Neural progenitor cell (in vitro differentiated cells): ENCODE data around the gene RASA2. TPM values are rescaled to one million over a fixed set of nuclear protein-coding genes. Genes with fewer than 3 reads are reported as not detected.

Experiments used
- DNase-seq: peaks from one replicate; pipeline ENCODE4 v3.0.0-alpha.2; 2016; ENCODE audit warnings: low spot score
- H2AFZ ChIP-seq: fragments of 200-600 bp; sonication (generic); replicated peaks from 2 replicates; pipeline ENCODE4 v1.6.1; 2016; ENCODE audit warnings: antibody characterized with exemption
- H3F3A ChIP-seq: fragments of 200-600 bp; sonication (generic); 2 replicates; pipeline ENCODE4 v1.6.1; 2016; ENCODE audit warnings: antibody characterized with exemption, low read depth
- H3K27ac ChIP-seq: fragments of 200-600 bp; sonication (generic); 2 replicates; pipeline ENCODE4 v1.5.1; 2016; ENCODE audit warnings: mild to moderate bottlenecking
- H3K27me3 ChIP-seq: fragments of 200-600 bp; sonication (generic); 2 replicates; pipeline ENCODE4 v1.6.1; 2016; ENCODE audit warnings: mild to moderate bottlenecking, moderate library complexity
- H3K36me3 ChIP-seq: fragments of 200-600 bp; sonication (generic); 2 replicates; pipeline ENCODE4 v1.5.1; 2016
- H3K4me1 ChIP-seq: fragments of 200-600 bp; sonication (generic); 2 replicates; pipeline ENCODE4 v1.6.1; 2016; ENCODE audit warnings: mixed run types
- H3K4me2 ChIP-seq: fragments of 200-600 bp; sonication (generic); 2 replicates; pipeline ENCODE4 v1.6.1; 2016
- H3K4me3 ChIP-seq: fragments of 200-600 bp; sonication (generic); 2 replicates; pipeline ENCODE4 v1.5.1; 2016
- H3K79me2 ChIP-seq: fragments of 200-600 bp; sonication (generic); 2 replicates; pipeline ENCODE4 v1.6.1; 2016; ENCODE audit warnings: low read depth
- H3K9ac ChIP-seq: fragments of 200-600 bp; sonication (generic); 2 replicates; pipeline ENCODE4 v1.6.1; 2016
- H3K9me3 ChIP-seq: fragments of 200-600 bp; sonication (generic); 2 replicates; pipeline ENCODE4 v1.5.1; 2016; ENCODE audit warnings: low read depth
- H4K20me1 ChIP-seq: fragments of 200-600 bp; sonication (generic); 2 replicates; pipeline ENCODE4 v1.6.1; 2016; ENCODE audit warnings: low read depth
- H3K27ac Mint-ChIP-seq: 3 replicates; pipeline ENCODE4 v1.8.0; 2021; ENCODE audit warnings: mixed read lengths
- H3K27me3 Mint-ChIP-seq: 2 replicates; pipeline ENCODE4 v1.8.0; 2022; ENCODE audit warnings: low read depth, mild to moderate bottlenecking, inconsistent platforms, moderate library complexity, mixed read lengths; ENCODE audit not compliant: insufficient read depth
- H3K36me3 Mint-ChIP-seq: 3 replicates; pipeline ENCODE4 v1.8.0; 2021; ENCODE audit warnings: mixed read lengths
- H3K4me1 Mint-ChIP-seq: 3 replicates; pipeline ENCODE4 v1.8.0; 2021; ENCODE audit warnings: mixed read lengths
- H3K4me3 Mint-ChIP-seq: 3 replicates; pipeline ENCODE4 v1.8.0; 2021; ENCODE audit warnings: mild to moderate bottlenecking, moderate library complexity, mixed read lengths
- H3K9me3 Mint-ChIP-seq: 3 replicates; pipeline ENCODE4 v1.8.0; 2020; ENCODE audit warnings: mixed read lengths
- CTCF ChIP-seq: fragments of 200-600 bp; sonication (generic); IDR thresholded peaks from 2 replicates; pipeline ENCODE4 v1.5.1; 2017; ENCODE audit warnings: antibody characterized with exemption, mild to moderate bottlenecking
- EZH2 ChIP-seq: fragments of 200-600 bp; sonication (generic); IDR thresholded peaks from 2 replicates; pipeline ENCODE4 v1.6.1; 2017; ENCODE audit warnings: antibody characterized with exemption, mild to moderate bottlenecking, moderate library complexity
- EZH2phosphoT487 ChIP-seq: fragments of 200-600 bp; sonication (generic); IDR thresholded peaks from 2 replicates; pipeline ENCODE4 v1.6.1; 2017; ENCODE audit warnings: antibody characterized with exemption
- total RNA-seq: library from RNA; depleted of rRNA; stranded (reverse); fragments of >200 nt; gene quantifications from 2 replicates; pipeline ENCODE4 v1.2.3, GENCODE V29; 2015; ENCODE audit warnings: low replicate concordance

Gene RASA2
- total RNA-seq, 1 donor from 2014 or later: 48.4 TPM

DNA sequence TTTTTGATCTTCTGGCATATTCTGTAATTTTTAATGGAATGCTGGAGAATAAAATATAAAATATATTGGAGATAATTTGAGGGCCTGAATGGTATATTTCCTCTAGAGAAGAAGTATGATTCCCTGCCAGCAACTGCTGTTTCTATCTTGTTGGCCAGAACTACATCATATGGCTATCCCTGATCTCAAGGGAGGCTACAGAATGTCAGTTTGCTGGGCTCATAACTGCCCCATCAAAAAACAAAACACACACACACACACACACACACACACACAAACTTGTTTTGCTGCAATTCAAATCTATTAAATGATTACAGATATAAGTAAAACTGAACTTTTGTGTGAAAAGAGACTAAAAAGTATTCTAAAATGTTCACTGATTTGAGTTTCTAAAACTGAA, 51.0 kb downstream of the RASA2 start:
- Histone ChIP-seq H4K20me1 (no peaks in the 10 kb centered on the region), H2AFZ (no peak overlapping the region), H3K79me2 (no peaks in the 10 kb centered on the region), H3K27ac (peak overlapping the region; percentile 47), H3K4me2 (no peak overlapping the region), H3K27me3 (no peaks in the 10 kb centered on the region), H3K4me3 (no peak overlapping the region), H3K9me3 (no peaks in the 10 kb centered on the region), H3K9ac (no peak overlapping the region), H3K36me3 (peaks cover 8% of the 10 kb centered on the region), H3F3A (no peaks in the 10 kb centered on the region), H3K4me1 (no peaks in the 10 kb centered on the region)
- Mint-ChIP-seq H3K27me3 (no peaks in the 10 kb centered on the region), H3K27ac (no peak overlapping the region), H3K9me3 (peaks cover 4% of the 10 kb centered on the region), H3K4me1 (no peaks in the 10 kb centered on the region), H3K4me3 (no peak overlapping the region), H3K36me3 (peaks cover 32% of the 10 kb centered on the region)
- DNase-seq: no peak
- TF ChIP-seq EZH2phosphoT487: no peak
- no peak for TF ChIP-seq CTCF
- TF ChIP-seq EZH2: no peak

DNA sequence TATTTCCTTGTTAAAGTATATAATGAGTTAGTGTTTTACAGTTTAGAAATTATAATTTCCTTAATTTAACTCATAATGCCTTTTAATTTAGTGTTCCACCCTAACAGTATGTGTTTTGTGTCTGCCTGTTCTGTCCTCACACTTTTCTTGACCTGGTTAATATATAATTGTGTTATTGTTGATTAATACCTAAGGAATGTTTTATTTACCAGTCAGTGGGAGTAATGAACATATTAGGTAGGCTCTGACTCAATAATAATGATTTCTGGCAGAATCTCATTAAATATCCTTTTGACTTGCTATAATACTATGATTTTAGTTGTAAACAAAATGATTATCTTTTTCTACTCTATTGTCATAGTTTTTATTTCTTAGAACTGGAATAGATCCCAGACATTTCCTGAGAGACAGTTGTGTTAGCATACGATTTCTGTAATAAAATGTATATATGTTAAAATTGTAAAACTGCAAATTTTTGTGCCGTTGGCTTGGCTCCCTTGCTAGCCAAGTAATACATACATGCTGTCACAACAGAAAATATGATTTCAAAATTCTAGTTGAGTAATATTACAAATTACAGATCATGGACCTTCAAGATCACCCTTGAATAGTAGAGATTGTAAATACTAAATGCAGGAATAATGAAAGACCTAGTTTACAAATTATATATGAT, 51.9 kb downstream of the RASA2 start:
- Histone ChIP-seq H3K4me3 (no peak overlapping the region), H2AFZ (no peak overlapping the region), H3K27ac (peak overlapping the region; percentile 39), H3K27me3 (no peaks in the 10 kb centered on the region), H3K4me2 (no peak overlapping the region), H3F3A (no peaks in the 10 kb centered on the region), H3K9ac (no peak overlapping the region), H3K4me1 (no peaks in the 10 kb centered on the region), H3K36me3 (peaks cover 13% of the 10 kb centered on the region), H4K20me1 (no peaks in the 10 kb centered on the region), H3K9me3 (no peaks in the 10 kb centered on the region), H3K79me2 (no peaks in the 10 kb centered on the region)
- Mint-ChIP-seq H3K9me3 (peaks cover 12% of the 10 kb centered on the region), H3K27ac (no peak overlapping the region), H3K4me3 (no peak overlapping the region), H3K36me3 (peaks cover 39% of the 10 kb centered on the region), H3K27me3 (no peaks in the 10 kb centered on the region), H3K4me1 (no peaks in the 10 kb centered on the region)
- TF ChIP-seq EZH2phosphoT487 (no peak), EZH2 (no peak), CTCF (no peak)
- no peak for DNase-seq

DNA sequence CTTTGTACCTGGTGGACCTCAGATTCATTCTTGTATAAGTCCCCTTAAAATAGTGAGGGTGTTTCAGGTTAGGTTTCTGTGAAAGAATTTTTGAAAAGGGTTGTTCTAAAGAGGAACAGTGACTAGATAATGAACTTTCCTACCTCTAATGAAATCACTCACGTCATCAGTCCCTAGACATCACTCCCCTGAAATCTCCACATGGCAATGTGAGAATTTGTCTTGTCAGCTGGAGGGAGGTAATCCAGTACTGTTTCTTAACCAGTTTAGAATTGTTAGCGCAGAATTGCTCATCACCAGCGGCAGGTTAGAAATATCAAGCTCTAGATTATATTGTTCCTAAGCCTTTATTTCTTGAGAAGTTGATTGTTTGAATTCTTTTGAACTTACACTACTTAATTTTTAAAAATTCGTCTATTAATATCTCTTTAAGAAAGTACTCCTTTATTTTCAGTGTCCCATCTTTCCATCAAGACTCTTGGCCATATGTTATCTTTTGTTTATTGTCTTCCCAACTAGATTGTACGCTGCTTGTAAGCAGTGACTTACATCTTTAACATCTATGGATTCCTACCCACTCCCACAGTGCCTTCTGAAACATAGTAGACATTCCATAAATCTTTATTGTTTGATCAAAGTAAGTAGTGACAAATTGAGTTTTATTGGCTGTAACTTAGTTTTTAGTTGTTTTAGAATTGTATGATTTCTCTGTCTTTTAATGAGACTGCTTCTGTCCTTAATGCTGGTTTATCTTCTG, 52.8 kb downstream of the RASA2 start:
- Histone ChIP-seq H3K27me3 (no peaks in the 10 kb centered on the region), H4K20me1 (no peaks in the 10 kb centered on the region), H3K4me1 (no peaks in the 10 kb centered on the region), H3K79me2 (no peaks in the 10 kb centered on the region), H3F3A (no peaks in the 10 kb centered on the region), H3K9ac (no peak overlapping the region), H3K27ac (peak overlapping the region; percentile 39), H3K36me3 (peaks cover 10% of the 10 kb centered on the region), H2AFZ (no peak overlapping the region), H3K9me3 (no peaks in the 10 kb centered on the region), H3K4me3 (no peak overlapping the region), H3K4me2 (no peak overlapping the region)
- Mint-ChIP-seq H3K4me3 (no peak overlapping the region), H3K36me3 (peaks cover 45% of the 10 kb centered on the region), H3K9me3 (peaks cover 19% of the 10 kb centered on the region), H3K27ac (no peak overlapping the region), H3K27me3 (no peaks in the 10 kb centered on the region), H3K4me1 (no peaks in the 10 kb centered on the region)
- TF ChIP-seq EZH2phosphoT487: no peak
- TF ChIP-seq EZH2: no peak
- no peak for TF ChIP-seq CTCF
- DNase-seq: no peak
